ENCODE results near the gene STOX2. TPM values are rescaled to one million over a fixed set of nuclear protein-coding genes. Genes with fewer than 3 reads are reported as not detected.

The STOX2 gene
- total and polyA plus RNA-seq, 10 of the 15 experiments (the other 5 are each of a cell fraction or from before 2014, with no cell fraction given): 0.01 to 1.2 (median 0.18) TPM; not detected in 4

GRCh38 chr4:183967266-183967665, 62.2 kb downstream of the STOX2 start:
- H3K9ac ChIP-seq (ENCODE audit: control insufficient read depth, insufficient read depth, low read length): no peak overlapping the region
- ChIA-PET CTCF (interaction anchor here (0.6 to 0.7 kb wide), 2 partner anchors 133 to 433 kb away, joined by 3 read pairs; no protein-coding TSS in a partner anchor), POLR2A (no interaction called here), SMC1A (ENCODE audit: uncharacterized antibody, unreplicated experiment) (no interaction called here), RAD21 (ENCODE audit: unreplicated experiment) (no interaction called here)
- ATAC-seq (no peak), DNase-seq (ENCODE audit: low read depth, low spot score) (no peak), FAIRE-seq (no peak)
- H3K27me3 ChIP-seq (replicated peaks in 1 of 2; ENCODE audit: control insufficient read depth in 2 of 2, insufficient read depth in 2 of 2, low read length in 1 of 2): peaks cover 0 to 1% of the 10 kb centered on the region in 2 experiments; a peak in 2 of 4 replicates
- no peaks in the 10 kb centered on the region for H3K79me2 ChIP-seq (ENCODE audit: control insufficient read depth, insufficient read depth, low read length)
- H3K9me3 ChIP-seq (replicated peaks; ENCODE audit: control insufficient read depth, insufficient read depth, low read length): no peaks in the 10 kb centered on the region; the same call in 2 of the 3 replicates
- H2AFZ ChIP-seq (ENCODE audit: control insufficient read depth, low read depth, low read length): no peak overlapping the region
- H3K4me3 ChIP-seq: no peak overlapping the region
- H4K20me1 ChIP-seq (ENCODE audit: control insufficient read depth, insufficient read depth): no peaks in the 10 kb centered on the region
- H3K4me1 ChIP-seq (ENCODE audit: control insufficient read depth, insufficient read depth, low read length): no peaks in the 10 kb centered on the region
- H3K4me2 ChIP-seq (ENCODE audit: control insufficient read depth, insufficient read depth): no peak overlapping the region
- intact Hi-C loops (cut with micrococcal nuclease; ENCODE audit: unreplicated experiment) (no loop called here), in situ Hi-C loops (cut with MboI) (no loop called here)
- no TSS peak for BruUV-seq (replicated peaks)
- H3K36me3 ChIP-seq (ENCODE audit: control insufficient read depth in 2 of 2, insufficient read depth in 2 of 2, low read length in 1 of 2): no peaks in the 10 kb centered on the region
- WGBS (ENCODE audit: insufficient coverage, insufficient replicate concordance, low lambda C conversion rate, missing lambda C conversion rate): 64% methylated on average over 11 of the region's 11 CpGs
- H3K27ac ChIP-seq (ENCODE audit: control insufficient read depth, insufficient read depth): no peak overlapping the region
- TF ChIP-seq PBX3 (IDR thresholded peaks at IDR 0.05; ENCODE audit: insufficient replicate concordance, low read depth, low read length) (no peak), CTCF (IDR thresholded peaks at IDR 0.05 in 2 of 3, conservative IDR thresholded peaks at IDR 0.05 in 1 of 3; ENCODE audit: control insufficient read depth in 2 of 3, extremely low read depth in 1 of 3, insufficient read depth in 1 of 3, low read depth in 3 of 3, low read length in 3 of 3) (no peak), ETV6 (conservative IDR thresholded peaks at IDR 0.05 in 1 of 2, IDR thresholded peaks at IDR 0.05 in 1 of 2; ENCODE audit: borderline replicate concordance in 1 of 2, low read depth in 1 of 2) (no peak), SRF (IDR thresholded peaks at IDR 0.05; ENCODE audit: low read depth in 2 of 2, low read length in 2 of 2) (no peak), MYB (IDR thresholded peaks at IDR 0.05; ENCODE audit: borderline replicate concordance, low read depth, low read length) (no peak), ZSCAN29 (IDR thresholded peaks at IDR 0.05) (no peak), NR2F1 (conservative IDR thresholded peaks at IDR 0.05) (no peak), MEF2B (IDR thresholded peaks at IDR 0.05; ENCODE audit: partially characterized antibody, poor library complexity, severe bottlenecking) (no peak), CREM (IDR thresholded peaks at IDR 0.05; ENCODE audit: low read depth) (no peak), IRF5 (IDR thresholded peaks at IDR 0.05; ENCODE audit: borderline replicate concordance) (no peak), POU2F2 (IDR thresholded peaks at IDR 0.05; ENCODE audit: borderline replicate concordance, low read depth, low read length) (no peak), RBBP5 (conservative IDR thresholded peaks at IDR 0.05) (no peak), ZBED1 (IDR thresholded peaks at IDR 0.05; ENCODE audit: borderline replicate concordance) (no peak), E2F8 (IDR thresholded peaks at IDR 0.05; ENCODE audit: low read depth, partially characterized antibody) (no peak), IRF3 (IDR thresholded peaks at IDR 0.05) (no peak), YY1 (IDR thresholded peaks at IDR 0.05; ENCODE audit: low read depth, low read length) (no peak), NFXL1 (IDR thresholded peaks at IDR 0.05; ENCODE audit: borderline replicate concordance) (no peak)

Data from GM12878 (cell line).